Fibroblast of skin of right quadriceps (primary cell): Measurements from ENCODE around the gene PMAIP1.
"Not testable (repeated sequence)": the region's sequence is repeated elsewhere in the genome, so short reads cannot be mapped to it uniquely, and the experiment has no call there.

ENCODE experiments used
- DNase-seq: peaks from one replicate; pipeline ENCODE4 v3.0.0-alpha.2; 2013

PMAIP1 gene

DNA sequence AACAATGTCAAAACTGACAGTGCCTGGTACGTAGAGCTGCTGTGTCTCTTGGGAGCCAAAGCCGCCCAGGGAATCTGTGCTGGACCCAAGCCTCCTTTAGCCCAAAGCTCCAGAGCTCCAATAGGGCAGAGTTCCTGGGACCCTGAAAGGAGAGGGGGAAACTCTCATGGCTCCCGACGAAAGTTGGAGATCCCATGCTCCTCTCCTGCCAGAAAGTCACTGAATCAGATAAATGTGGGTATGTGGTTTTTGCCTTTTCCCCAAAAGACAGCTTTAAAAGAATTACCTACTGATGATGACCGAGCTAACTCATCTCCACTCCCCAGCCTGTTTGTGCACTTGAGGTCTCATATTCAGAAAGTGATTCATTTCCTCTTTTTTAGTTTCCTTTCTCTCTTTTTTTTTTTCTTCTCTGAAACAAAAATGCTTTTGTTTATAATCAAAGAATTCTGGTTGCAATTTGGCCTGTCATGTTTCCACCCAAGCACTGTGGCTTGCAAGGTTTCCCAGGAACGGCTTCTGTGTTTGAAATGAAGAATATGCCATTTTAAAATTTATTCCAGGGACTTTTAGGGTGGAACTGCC lies 14.1 kb upstream of the PMAIP1 start:
- peak; percentile 93 for DNase-seq

DNA sequence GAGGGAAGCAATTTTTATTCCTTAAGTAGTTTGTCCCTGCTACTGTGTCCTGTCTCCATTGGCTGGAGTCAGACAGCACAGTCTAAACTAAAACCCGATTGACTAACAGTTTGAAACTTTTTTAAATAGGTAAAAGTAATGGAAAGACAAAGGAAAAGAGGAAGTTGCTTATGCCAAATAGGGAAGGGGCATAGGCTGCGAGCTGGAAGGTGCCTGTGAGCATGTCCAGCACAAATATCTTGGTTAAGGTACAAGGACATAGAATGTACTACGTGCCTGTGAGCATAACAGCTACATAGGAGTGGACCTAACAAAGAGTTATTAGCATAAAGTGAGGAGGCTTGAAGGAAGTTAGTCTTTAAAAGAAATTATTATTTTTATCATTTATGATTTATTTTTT lies 13.4 kb upstream of the PMAIP1 start:
- not testable (repeated sequence) for DNase-seq

DNA sequence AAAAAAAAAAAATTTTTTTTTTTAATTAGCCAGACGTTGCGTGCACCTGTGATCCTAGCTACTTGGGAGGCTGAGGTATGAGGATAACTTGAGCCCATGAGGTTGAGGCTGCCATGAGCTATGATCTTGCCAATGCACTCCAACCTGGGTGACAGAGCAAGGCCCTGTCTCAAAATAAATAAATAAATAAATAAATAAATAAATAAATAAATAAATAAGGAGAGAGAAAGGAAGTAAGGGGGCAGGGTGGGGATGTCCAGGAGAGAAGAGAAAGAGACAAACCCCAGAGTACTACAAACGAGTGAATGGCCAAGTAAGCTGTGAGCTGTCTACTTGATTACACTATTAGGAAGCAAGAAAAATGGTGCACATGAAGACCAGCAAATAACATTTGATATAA lies 7.7 kb upstream of the PMAIP1 start:
- DNase-seq = no peak

GRCh38 chr18:59893971-59894370 lies 5.8 kb upstream of the PMAIP1 start:
- no peak for DNase-seq

GRCh38 chr18:59897321-59897954 lies 2.4 kb upstream of the PMAIP1 start:
- DNase-seq = no peak

GRCh38 chr18:59898093-59898492 lies 1.7 kb upstream of the PMAIP1 start:
- DNase-seq = no peak

DNA sequence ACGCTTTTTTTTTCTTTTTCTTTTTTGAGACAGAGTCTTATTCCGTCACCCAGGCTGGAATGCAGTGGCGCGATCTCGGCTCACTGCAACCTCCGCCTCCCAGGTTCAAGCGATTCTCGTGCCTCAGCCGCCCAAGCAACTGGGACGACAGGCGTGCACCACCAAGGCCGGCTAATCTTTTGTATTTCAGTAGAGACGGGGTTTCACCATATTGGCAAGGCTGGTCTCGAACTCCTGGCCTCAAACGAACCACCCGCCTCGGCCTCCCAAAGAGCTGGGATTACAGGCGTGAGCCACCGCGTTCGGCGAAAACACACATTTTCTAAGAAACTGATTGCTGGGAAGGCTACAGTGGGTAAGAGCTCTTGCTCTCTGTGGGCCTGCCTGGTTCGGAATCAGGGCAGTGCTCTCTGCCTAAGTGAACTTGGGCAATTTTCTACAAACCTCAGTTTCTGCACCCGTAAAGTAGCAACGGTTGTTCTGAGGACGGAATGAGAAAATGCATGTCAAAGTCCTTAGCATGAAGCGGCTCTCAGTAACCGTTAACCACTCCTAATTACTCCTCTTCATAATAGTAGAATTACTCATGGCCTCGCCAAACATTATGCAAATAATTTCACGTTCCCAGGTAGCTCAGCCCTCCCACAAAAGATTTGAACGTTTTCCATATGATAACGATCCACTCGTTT lies 1.0 kb upstream of the PMAIP1 start:
- DNase-seq = peak; percentile 50

DNA sequence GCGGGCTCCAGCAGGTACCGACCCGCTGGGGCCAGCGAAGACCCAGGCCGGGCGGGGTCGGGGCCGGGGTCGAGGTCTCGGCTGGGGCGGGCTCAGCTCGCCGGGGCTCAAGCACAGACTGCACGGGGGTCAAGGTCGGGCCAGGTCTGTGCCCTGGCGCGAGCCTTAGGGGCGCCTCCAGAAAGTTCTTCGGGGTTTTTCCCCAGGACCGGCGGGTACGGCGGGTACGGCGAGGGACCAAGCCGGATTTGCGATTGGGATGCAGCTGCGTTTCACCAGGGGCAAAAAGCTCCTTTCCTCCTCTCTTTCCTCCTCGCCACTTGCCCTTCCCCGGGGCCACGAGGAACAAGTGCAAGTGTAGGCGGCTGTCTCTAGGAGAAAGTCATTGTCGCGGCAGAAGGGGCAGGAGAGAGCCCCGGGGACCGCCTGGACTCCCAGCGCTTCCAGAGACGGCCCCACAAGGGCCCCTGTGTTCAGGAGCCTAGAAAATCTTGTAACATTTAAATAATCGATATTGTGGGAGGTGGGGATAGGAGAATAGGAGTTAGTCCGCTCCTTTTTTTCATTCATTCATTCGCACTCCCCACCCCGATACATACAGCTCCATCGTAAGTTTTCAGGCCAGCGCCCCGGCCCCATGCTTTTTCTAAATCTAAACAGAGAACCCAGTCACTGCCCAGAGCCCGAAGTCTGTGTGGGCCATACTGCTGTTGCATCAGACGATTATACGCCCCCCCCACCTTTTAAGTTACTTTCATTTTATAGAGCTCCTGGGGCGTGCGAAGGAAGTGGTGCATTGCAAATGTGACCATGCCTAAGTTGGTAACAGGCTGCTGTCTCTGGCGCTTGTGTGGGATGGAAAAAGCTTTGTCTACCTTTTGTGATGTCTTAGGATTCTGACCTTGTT lies 679 bp downstream of the PMAIP1 start:
- DNase-seq = peak; percentile 82

DNA sequence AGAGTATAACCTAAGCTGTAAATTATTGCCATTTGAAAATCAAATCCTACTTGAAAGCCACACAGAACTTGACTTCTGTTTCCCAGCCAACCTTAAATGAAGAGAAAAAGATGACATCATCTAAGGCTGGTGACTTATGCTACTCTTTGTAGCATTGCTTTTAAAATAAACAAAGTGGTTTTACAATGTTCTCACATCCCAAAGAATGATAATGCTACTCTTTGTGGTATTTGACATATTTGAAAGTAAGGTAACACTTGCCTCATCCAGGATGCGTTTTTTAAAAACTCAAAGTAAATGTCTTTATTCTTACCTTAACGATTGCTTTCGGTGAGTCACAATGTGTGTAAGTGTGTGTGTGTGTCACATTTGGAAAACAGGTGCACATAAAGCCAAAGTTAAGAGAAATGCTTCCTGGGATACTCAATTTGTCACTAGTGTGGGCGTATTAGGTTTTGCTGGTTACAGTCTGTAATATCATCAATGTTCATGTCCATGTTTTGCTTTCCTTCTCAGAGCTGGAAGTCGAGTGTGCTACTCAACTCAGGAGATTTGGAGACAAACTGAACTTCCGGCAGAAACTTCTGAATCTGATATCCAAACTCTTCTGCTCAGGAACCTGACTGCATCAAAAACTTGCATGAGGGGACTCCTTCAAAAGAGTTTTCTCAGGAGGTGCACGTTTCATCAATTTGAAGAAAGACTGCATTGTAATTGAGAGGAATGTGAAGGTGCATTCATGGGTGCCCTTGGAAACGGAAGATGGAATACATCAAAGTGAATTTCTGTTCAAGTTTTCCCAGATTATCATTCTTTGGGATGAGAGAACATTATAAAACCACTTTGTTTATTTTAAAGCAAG lies 2.6 kb downstream of the PMAIP1 start:
- DNase-seq = peak; percentile 70

GRCh38 chr18:59902993-59903610 lies 3.3 kb downstream of the PMAIP1 start:
- no peak for DNase-seq

DNA sequence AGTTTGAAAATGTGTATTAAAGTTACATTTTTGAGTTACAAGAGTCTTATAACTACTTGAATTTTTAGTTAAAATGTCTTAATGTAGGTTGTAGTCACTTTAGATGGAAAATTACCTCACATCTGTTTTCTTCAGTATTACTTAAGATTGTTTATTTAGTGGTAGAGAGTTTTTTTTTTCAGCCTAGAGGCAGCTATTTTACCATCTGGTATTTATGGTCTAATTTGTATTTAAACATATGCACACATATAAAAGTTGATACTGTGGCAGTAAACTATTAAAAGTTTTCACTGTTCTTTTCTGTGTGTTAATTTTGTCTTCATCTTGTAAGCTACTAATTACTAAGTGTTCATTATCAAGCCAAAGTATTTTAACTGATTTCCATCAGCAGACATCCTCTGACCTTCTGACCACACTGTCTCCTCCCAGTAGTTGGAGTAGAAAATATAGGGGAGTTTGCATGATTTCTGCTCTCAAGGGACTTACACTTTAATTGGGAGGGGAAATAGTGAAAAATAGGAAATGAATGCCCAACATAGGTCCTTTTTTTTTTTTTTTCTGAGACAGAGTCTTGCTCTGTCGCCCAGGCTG lies 4.3 kb downstream of the PMAIP1 start:
- no peak for DNase-seq

GRCh38 chr18:59905686-59906091 lies 5.9 kb downstream of the PMAIP1 start:
- no peak for DNase-seq

GRCh38 chr18:59906203-59906602 lies 6.4 kb downstream of the PMAIP1 start:
- DNase-seq = no peak

GRCh38 chr18:59907172-59907571 lies 7.4 kb downstream of the PMAIP1 start:
- no peak for DNase-seq

- DNase-seq = no peak
These were observed 7.9 kb downstream of the PMAIP1 start for GRCh38 chr18:59907660-59908059.

DNA sequence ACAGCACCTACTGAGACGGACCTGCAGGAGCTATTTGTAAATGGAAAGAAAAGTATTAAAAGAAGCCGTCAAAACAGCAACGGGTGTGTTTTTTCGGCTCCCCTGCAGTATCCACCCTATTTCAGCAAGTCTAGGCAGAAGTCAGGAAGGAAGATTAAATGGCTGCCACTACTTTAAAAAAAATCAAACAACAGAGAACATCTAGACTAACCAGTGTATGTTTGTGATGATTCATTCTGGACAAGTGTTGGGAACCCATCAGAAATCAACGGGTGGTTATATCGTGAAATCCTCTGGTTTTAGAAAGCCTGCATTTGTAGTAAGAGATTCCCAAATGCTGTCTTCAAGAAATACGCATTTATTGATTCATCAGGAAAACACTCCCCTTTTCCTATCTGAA lies 9.0 kb downstream of the PMAIP1 start:
- DNase-seq = no peak

- no peak for DNase-seq
These were observed 9.7 kb downstream of the PMAIP1 start for GRCh38 chr18:59909289-59910036.

DNA sequence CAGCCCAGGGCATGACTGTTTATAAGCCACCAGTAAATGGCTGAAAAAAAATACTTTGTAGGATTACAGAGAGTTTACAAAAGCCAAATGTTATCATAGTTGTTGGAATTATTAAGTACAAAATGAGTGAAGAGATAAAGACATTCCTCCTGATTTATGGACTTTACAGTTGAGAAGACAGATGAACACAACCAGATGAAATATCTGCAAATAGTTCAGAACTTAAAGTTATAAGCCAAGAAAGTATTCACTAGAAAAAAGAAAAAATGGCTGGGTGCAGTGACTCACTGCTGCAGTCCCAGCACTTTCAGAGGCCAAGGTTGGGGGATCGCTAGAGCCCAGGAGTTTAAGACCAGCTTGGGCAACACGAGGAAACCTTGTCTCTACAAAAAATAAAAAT lies 11.2 kb downstream of the PMAIP1 start:
- peak; percentile 77 for DNase-seq

- no peak for DNase-seq
These were observed 11.8 kb downstream of the PMAIP1 start for GRCh38 chr18:59911600-59911999.

GRCh38 chr18:59912007-59912550 lies 12.3 kb downstream of the PMAIP1 start:
- no peak for DNase-seq
